Hepatocyte (in vitro differentiated cells): ENCODE measurements around the gene MXRA5.

Experiments used
- EZH2 ChIP-seq: fragments of 200-600 bp; sonication (generic); IDR thresholded peaks from 2 replicates; pipeline ENCODE4 v1.6.1; 2016; ENCODE audit warnings: antibody characterized with exemption, mild to moderate bottlenecking, borderline replicate concordance
- EZH2phosphoT487 ChIP-seq: fragments of 200-600 bp; sonication (generic); IDR thresholded peaks from one replicate; pipeline ENCODE4 v1.6.1; 2018; ENCODE audit warnings: antibody characterized with exemption, mild to moderate bottlenecking, low read depth, moderate library complexity; ENCODE audit not compliant: unreplicated experiment, severe bottlenecking
- TF ChIP-seq, protein P1 (sequence below): fragments of 200-600 bp; sonication (generic); IDR thresholded peaks from 2 replicates; pipeline ENCODE4 v1.5.1; 2016; ENCODE audit warnings: antibody characterized with exemption, mild to moderate bottlenecking; ENCODE audit not compliant: poor library complexity

DNA sequence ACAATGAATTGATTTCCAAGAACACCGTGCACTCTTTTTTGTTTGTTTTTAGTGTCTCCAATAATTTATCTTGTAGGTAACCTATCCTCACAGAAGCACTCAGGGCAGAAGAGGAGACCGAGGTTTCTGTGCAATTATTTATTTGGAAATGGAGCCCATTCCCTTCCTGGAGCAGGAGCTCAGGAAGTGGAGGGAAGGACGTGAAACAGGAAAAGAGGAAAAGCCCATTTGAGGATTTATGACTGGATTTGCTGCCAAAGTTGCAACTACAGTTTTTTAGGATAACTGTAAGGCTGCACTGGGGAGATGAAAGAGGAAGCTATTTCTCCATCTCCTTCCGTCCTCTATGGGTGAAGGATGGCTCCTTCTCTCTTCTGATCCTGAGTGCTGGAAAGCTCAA, 31.7 kb upstream of the MXRA5 start:
- TF ChIP-seq, protein P1, sequence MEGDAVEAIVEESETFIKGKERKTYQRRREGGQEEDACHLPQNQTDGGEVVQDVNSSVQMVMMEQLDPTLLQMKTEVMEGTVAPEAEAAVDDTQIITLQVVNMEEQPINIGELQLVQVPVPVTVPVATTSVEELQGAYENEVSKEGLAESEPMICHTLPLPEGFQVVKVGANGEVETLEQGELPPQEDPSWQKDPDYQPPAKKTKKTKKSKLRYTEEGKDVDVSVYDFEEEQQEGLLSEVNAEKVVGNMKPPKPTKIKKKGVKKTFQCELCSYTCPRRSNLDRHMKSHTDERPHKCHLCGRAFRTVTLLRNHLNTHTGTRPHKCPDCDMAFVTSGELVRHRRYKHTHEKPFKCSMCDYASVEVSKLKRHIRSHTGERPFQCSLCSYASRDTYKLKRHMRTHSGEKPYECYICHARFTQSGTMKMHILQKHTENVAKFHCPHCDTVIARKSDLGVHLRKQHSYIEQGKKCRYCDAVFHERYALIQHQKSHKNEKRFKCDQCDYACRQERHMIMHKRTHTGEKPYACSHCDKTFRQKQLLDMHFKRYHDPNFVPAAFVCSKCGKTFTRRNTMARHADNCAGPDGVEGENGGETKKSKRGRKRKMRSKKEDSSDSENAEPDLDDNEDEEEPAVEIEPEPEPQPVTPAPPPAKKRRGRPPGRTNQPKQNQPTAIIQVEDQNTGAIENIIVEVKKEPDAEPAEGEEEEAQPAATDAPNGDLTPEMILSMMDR = no peak
- TF ChIP-seq EZH2phosphoT487 = no peak
- TF ChIP-seq EZH2 = no peak
